Thoracic aorta (tissue), 2 donors: ENCODE results near the gene MSH2. TPM values are rescaled to one million over a fixed set of nuclear protein-coding genes. Genes with fewer than 3 reads are reported as not detected.
"Not testable (repeated sequence)": the region's sequence is repeated elsewhere in the genome, so short reads cannot be mapped to it uniquely, and the experiment has no call there.

ENCODE experiments used
- ATAC-seq: fragments of 150-250 bp; one replicate; pipeline ENCODE4 v1.8.0; 2017; ENCODE audit warnings: low read depth; ENCODE audit not compliant: insufficient number of reproducible peaks, low FRiP score
- DNase-seq: peaks from one replicate; pipeline ENCODE4 v3.0.0-alpha.2; 2020; ENCODE audit warnings: low spot score
- H3K27ac ChIP-seq, 2 donors: fragments of 200-600 bp; sonication (generic); 1 replicate in 1 of 2; 2 replicates in 1 of 2; pipeline ENCODE4 v1.5.1; 2016; ENCODE audit warnings: mild to moderate bottlenecking in 2 of 2, moderate library complexity in 2 of 2
- H3K27me3 ChIP-seq: fragments of 200-600 bp; sonication (generic); replicated peaks from 2 replicates; pipeline ENCODE4 v1.6.0; 2016; ENCODE audit warnings: mild to moderate bottlenecking; ENCODE audit not compliant: insufficient read depth
- H3K36me3 ChIP-seq: fragments of 200-600 bp; sonication (generic); one replicate; pipeline ENCODE4 v1.5.1; 2016
- H3K4me1 ChIP-seq, 2 donors: fragments of 200-600 bp; sonication (generic); 1 replicate in 1 of 2; 2 replicates in 1 of 2; pipeline versions ENCODE4 v1.5.1 to v1.6.0; 2016; ENCODE audit warnings: low read depth in 2 of 2, mild to moderate bottlenecking in 1 of 2; ENCODE audit not compliant: control insufficient read depth in 1 of 2
- H3K4me3 ChIP-seq: fragments of 200-600 bp; sonication (generic); 2 replicates; pipeline ENCODE4 v1.5.1; 2016; ENCODE audit warnings: mild to moderate bottlenecking
- H3K9me3 ChIP-seq: fragments of 200-600 bp; sonication (generic); 2 replicates; pipeline ENCODE4 v1.5.1; 2016
- total RNA-seq, 2 donors: library from RNA; depleted of rRNA; stranded (reverse); fragments of >200 nt; gene quantifications; one replicate each; pipeline versions ENCODE4 v1.1.0 to v1.2.3, GENCODE V29; 2016
- TF ChIP-seq, protein P1 (sequence below): fragments of 200-600 bp; sonication (generic); IDR thresholded peaks from one replicate; pipeline ENCODE4 v1.5.1; 2019; ENCODE audit warnings: antibody characterized with exemption

MSH2 gene
- total RNA-seq, 2 donors from 2014 or later: 4.7 to 9.6 TPM

DNA sequence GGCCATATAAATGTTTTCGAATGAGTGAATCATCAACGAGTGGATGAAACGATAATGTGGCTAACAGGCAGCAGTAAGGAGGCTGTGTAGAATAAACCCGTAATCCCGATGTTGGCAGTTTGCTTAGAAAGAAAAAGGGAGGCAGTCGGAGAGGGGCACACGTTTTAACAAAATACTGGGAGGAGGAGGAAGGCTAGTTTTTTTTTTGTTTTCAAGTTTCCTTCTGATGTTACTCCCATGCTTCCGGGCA, 476 bp upstream of the MSH2 start:
- Histone ChIP-seq H3K27me3 (no peaks in the 10 kb centered on the region), H3K4me3 (peak overlapping the region; percentile 84), H3K4me1 (peaks cover 9 to 17% of the 10 kb centered on the region in 2 donors), H3K27ac (peak overlapping the region in 1 of 2 donors; percentile 6), H3K9me3 (no peaks in the 10 kb centered on the region), H3K36me3 (no peaks in the 10 kb centered on the region)
- TF ChIP-seq, protein P1, sequence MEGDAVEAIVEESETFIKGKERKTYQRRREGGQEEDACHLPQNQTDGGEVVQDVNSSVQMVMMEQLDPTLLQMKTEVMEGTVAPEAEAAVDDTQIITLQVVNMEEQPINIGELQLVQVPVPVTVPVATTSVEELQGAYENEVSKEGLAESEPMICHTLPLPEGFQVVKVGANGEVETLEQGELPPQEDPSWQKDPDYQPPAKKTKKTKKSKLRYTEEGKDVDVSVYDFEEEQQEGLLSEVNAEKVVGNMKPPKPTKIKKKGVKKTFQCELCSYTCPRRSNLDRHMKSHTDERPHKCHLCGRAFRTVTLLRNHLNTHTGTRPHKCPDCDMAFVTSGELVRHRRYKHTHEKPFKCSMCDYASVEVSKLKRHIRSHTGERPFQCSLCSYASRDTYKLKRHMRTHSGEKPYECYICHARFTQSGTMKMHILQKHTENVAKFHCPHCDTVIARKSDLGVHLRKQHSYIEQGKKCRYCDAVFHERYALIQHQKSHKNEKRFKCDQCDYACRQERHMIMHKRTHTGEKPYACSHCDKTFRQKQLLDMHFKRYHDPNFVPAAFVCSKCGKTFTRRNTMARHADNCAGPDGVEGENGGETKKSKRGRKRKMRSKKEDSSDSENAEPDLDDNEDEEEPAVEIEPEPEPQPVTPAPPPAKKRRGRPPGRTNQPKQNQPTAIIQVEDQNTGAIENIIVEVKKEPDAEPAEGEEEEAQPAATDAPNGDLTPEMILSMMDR: no peak
- no peak for ATAC-seq
- DNase-seq: no peak

DNA sequence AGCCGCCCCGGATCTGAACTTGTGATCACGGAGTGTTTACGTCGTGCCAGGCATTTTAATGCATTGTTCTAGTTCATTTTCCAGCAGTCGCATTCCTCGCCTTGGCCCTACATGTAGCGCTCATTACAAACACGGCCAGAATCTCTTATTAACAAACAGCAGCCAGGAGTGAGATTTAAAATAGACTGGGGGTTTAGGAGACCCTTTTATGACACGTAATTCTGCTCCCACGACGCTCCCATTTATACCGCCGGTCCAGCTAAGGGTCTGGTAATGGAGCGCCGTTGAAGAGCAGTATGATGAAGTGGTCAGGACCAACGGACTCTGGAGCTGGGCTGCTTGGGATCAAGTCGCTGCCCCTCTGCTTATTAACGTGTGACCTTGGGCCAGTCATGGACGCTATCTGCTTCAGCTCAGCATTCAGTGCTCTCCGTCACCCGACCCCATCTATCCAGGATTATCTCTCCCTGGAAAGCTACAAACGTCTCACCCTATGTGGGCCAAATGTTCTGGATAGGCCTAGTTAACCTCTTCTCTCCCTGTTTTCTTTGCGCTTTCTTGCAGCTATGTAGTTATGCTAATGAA, 745 bp downstream of the MSH2 start:
- Histone ChIP-seq H3K27me3 (no peaks in the 10 kb centered on the region), H3K27ac (no peak overlapping the region), H3K4me1 (peaks cover 9 to 17% of the 10 kb centered on the region in 2 donors), H3K36me3 (no peaks in the 10 kb centered on the region), H3K4me3 (peak overlapping the region; percentile 84), H3K9me3 (no peaks in the 10 kb centered on the region)
- peak; percentile 3 for ATAC-seq
- TF ChIP-seq, protein P1: no peak
- no peak for DNase-seq

DNA sequence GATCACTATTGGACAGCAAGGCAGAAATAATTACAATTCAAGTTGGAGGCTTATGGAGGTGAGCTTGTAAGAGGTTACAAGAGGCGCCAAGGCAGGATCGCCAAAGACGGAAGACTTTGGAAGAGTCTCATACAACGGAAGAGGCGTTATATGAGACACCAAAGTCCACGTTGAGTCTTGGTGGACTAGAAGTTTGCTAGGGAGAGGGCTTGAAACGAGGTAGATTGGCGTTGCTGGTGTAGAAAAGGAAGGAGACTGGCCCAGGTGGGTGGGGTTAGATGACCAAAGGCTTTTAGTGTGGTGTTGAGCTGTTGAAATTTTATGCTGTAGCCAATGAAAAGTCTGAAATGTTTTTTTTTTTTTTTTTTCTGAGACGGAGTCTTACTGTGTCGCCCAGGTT, 1.4 kb downstream of the MSH2 start:
- ATAC-seq: no peak
- peak overlapping the region; percentile 84 for H3K4me3 ChIP-seq
- TF ChIP-seq, protein P1: no peak

DNA sequence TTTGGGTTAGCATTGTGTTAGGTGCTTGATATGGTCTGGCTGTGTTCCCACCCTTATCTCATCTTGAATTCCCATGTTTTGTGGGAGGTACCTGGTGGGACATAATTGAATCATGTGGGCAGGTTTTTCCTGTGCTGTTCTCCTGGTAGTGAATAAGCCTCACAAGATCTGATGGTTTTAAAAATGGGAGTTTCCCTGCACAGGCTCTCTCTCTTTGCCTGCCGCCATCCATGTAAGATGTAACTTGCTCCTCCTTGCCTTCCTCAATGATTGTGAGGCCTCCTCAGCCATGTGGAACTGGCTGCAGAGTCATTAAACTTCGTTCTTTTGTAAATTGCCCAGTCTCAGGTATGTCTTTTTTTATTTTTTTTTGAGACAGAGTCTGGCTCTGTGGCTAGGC, 2.8 kb downstream of the MSH2 start:
- Histone ChIP-seq H3K36me3 (no peaks in the 10 kb centered on the region), H3K4me1 (peaks cover 9 to 17% of the 10 kb centered on the region in 2 donors), H3K27me3 (no peaks in the 10 kb centered on the region), H3K9me3 (no peaks in the 10 kb centered on the region), H3K4me3 (no peak overlapping the region), H3K27ac (no peak overlapping the region)
- ATAC-seq (no peak), DNase-seq (no peak)
- TF ChIP-seq, protein P1: no peak

More for the DNA sequence above, 1.4 kb downstream of the MSH2 start:
- Histone ChIP-seq H3K36me3 (no peaks in the 10 kb centered on the region), H3K9me3 (no peaks in the 10 kb centered on the region), H3K27ac (no peak overlapping the region), H3K27me3 (no peaks in the 10 kb centered on the region), H3K4me1 (peaks cover 9 to 17% of the 10 kb centered on the region in 2 donors)
- DNase-seq: no peak

DNA sequence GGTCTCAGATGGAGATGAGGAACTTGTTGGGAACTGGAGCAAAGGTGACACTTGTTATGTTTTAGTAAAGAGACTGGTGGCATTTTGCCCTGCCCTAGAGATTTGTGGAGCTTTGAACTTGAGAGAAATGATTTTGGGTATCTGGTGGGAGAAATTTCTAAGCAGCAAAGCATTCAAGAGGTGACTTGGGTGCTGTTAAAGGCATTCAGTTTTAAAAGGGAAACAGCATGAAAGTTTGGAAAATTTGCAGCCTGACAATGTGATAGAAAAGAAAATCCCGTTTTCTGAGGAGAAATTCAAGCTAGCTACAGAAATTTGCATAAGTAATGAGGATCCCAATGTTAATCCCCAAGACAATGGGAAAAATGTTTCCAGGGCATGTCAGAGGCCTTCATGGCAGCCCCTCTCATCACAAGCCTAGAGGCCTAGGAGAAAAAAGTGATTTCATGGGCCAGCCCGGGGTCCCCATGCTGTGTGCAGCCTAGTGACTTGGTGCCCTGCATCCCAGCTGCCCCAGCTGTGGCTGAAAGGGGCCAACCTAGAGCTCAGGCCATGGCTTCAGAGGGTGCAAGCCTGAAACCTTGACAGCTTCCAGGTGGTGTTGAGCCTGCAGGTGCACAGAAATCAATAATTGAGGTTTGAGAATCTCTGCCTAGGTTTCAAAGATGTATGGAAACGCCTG, 3.8 kb downstream of the MSH2 start:
- not testable (repeated sequence) for H3K9me3 ChIP-seq, H3K27ac ChIP-seq, H3K27me3 ChIP-seq, DNase-seq, H3K4me3 ChIP-seq, H3K36me3 ChIP-seq, ATAC-seq
- H3K4me1 ChIP-seq: peaks cover 9 to 15% of the 10 kb centered on the region in 2 donors

DNA sequence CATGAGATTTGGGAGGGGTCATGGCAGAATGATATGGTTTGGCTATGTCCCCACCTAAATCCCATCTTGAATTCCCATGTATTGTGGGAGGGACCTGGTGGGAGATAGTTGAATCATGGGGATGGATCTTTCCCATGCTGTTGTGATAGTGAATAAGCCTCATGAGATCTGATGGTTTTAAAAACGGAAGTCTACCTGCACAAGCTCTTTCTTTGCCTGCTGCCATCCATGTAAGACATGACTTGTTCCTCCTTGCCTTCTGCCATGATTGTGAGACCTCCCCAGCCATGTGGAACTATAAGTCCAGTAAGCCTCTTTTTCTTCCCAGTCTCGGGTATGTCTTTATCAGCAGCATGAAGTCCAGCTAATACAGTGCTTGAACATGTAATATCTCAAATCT, 5.0 kb downstream of the MSH2 start:
- ATAC-seq, H3K27me3 ChIP-seq, H3K9me3 ChIP-seq, H3K27ac ChIP-seq, H3K36me3 ChIP-seq, H3K4me3 ChIP-seq, H3K4me1 ChIP-seq, DNase-seq: not testable (repeated sequence)
